Measurements from ENCODE around the gene CCDC183.

DNA sequence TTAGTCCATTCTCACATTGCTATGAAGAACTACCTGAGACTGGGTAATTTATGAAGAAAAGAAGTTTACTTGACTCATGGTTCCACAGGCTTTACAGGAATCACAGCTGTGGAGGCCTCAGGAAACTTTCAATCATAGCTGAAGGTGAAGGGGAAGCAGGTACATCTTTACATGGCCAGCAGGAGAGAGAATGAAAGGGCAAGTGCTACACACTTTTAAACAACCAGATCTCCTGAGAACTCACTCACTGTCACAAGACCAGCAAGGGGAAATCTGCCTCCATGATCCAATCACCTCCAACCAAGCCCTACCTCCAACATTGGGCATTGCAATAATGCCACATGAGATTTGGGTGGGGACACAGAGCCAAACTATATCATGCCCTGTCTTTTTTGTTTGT lies 44.3 kb upstream of the CCDC183 start:
- TF ChIP-seq CEBPB (IDR thresholded peaks at IDR 0.05; ENCODE audit: low read depth, low read length), result no peak
- no peak for TF ChIP-seq RAD21 (IDR thresholded peaks at IDR 0.05; ENCODE audit: low read length)
